B cell (primary cell): ENCODE data around the gene SRGAP1.
"Not testable (repeated sequence)": the region's sequence is repeated elsewhere in the genome, so short reads cannot be mapped to it uniquely, and the experiment has no call there.

Source experiments
- CTCF ChIP-seq: fragments of 200-600 bp; IDR thresholded peaks from one replicate; pipeline ENCODE4 v1.8.0; 2022; ENCODE audit warnings: antibody characterized with exemption, mild to moderate bottlenecking
- EZH2 ChIP-seq: IDR thresholded peaks from 2 replicates; pipeline ENCODE4 v1.6.1; 2012; ENCODE audit warnings: borderline replicate concordance, low read depth, mild to moderate bottlenecking, moderate library complexity, low read length; ENCODE audit not compliant: insufficient read depth, poor library complexity, severe bottlenecking

DNA sequence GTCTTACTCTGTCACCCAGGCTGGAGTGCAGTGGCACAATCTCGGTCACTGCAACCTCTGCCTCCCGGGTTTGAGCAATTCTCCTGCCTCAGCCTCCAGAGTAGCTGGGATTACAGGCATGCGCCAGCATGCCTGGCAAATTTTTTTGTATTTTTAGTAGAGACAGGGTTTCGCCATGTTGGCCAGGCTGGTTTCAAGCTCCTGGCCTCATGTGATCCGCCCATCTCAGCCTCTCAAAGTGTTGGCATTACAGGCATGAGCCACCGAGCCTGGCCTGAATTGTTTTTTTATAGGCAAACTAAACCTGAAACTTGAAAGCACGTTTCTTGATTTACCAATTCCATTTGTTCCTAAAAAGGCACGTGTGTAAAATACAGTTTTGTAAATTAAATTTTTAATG lies 173.6 kb downstream of the SRGAP1 start:
- not testable (repeated sequence) for TF ChIP-seq CTCF, EZH2
